Measurements from ENCODE around the gene CXCR4.

Gene CXCR4

GRCh38 chr2:136131961-136132824 is 14.2 kb upstream of the CXCR4 start:
- no peak for DNase-seq (ENCODE audit: low spot score)

GRCh38 chr2:136131484-136131960 is 13.6 kb upstream of the CXCR4 start:
- DNase-seq (ENCODE audit: low spot score) = no peak

DNA sequence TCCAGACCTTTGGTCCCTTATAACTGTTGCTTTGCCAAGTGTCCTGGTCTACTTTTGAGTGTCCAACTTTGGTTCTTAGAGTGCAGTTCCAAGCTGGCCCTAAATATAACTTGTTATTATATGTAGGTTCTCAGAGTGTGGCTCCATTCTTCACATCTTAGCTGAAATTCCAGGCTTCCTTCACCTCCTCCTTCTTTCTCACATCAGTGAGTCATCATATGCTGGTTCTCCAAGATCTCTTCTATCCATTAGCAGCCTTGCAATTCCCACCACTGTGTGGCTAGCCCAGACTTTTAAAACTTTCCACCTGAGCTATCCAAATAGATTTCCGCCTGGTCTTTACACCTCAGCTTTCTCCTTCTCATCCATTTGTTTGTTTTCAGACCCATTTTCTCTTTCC is 12.6 kb upstream of the CXCR4 start:
- DNase-seq (ENCODE audit: low spot score) = no peak

GRCh38 chr2:136130045-136130444 is 12.1 kb upstream of the CXCR4 start:
- DNase-seq (ENCODE audit: low spot score) = no peak

DNA sequence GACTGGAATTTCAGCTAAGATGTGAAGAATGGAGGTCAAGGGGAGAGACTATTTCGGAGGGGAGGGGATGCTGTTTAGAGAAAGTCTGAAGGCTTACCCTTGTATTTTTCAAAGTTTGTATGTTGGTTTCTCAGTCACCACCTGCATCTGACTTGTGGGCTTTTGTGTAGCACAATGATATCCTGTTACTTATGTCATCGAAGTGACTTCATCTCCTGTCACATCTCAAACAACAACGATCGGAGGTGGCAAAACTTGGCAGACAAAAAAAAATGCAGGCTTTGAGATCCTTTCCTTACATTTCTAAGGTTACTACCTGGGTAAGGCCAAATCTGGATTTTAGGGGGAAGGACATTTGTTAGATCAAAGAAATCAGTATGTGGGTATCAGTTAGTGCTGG is 11.7 kb upstream of the CXCR4 start:
- DNase-seq (ENCODE audit: low spot score) = no peak

- no peak for DNase-seq (ENCODE audit: low spot score)
Measured at GRCh38 chr2:136128905-136129304, 11.0 kb upstream of the CXCR4 start.

GRCh38 chr2:136128366-136128765 is 10.4 kb upstream of the CXCR4 start:
- DNase-seq (ENCODE audit: low spot score) = no peak

GRCh38 chr2:136127356-136127755 is 9.4 kb upstream of the CXCR4 start:
- DNase-seq (ENCODE audit: low spot score) = no peak

DNA sequence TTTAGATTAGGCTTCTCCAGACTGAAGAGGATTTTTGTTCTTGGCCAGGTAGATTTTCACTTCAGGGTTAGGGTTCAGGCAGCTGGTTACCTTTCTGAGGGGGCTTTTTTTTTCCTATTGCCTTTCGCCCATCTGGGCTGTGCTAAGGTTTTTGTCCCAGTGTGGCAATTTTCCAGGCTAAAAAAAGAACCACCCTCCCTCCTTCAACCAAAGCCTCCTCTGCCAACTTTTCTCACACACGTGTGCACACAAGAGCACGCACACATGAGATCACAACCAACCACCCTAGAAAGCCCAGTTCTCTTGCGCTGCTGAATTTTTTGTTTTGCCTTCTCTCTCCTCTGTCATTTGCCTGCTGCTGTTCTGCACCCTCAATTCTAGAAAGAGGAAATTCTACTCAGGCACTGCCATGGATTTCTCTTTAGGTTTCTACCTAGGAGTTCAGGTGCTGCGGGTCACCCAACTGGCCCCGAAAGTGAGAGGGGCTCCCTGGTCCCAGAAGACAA is 8.5 kb upstream of the CXCR4 start:
- no peak for DNase-seq (ENCODE audit: low spot score)

DNA sequence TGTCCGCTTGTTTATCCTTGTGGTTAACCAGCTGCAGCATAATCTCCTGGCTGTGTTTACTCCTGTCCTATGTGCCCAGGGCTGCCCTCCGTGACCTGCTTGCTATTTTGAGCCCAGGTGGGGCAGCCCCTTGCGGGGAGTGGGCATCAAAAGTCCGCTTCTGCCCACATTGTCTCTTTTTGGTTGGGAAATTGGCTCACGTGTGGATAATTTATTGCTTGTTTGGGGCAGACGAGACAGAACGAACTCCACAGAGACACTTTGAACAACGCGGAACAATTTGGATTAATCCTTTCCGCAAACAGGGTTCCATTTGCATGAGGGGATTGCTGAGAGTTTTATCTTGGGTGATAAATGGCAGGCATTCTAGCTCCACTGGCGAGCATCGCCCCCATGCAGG is 8.1 kb upstream of the CXCR4 start:
- no peak for DNase-seq (ENCODE audit: low spot score)

DNA sequence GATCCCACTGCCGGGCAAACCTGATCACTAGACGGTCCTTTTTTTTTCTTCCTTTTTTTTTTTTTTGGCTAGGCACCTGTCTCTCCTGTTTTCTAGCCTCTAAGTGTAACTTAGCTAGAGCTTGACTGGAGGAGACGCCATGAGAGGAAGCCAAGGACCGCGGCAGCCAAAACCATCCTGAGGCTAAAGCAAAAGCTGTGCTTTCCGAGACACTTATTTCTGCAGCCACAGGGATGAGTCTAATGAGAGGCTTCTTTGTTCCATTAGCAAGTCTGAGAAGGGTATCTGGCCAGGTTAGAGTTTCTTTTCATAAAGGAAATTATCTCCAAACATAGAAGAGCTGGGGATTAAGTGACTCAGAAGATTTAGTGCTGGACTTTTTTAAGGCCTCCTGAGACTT is 7.3 kb upstream of the CXCR4 start:
- no peak for DNase-seq (ENCODE audit: low spot score)

- DNase-seq (ENCODE audit: low spot score) = no peak
Measured at GRCh38 chr2:136124805-136125204, 6.9 kb upstream of the CXCR4 start.

DNA sequence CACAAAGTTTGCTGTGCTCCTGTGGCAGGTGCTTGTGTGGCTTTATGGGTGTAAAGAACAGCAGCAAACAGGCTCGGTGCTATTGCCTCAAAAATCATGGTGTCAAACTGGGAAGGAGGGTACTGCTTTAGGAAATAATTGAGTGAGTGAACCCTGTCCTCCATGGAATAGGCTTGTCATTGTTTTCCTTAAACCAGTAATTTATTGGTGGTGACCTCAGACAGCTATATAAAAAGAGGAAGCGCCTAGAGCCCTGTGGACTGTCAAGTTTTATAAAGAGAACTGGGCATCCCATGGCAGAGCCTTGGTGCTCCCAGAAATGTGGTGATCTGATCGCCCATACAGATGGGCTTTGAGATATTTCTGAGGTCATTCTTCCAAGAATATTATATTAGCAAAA is 4.7 kb upstream of the CXCR4 start:
- DNase-seq (ENCODE audit: low spot score) = no peak

- no peak for DNase-seq (ENCODE audit: low spot score)
Measured at GRCh38 chr2:136121204-136121910, 3.4 kb upstream of the CXCR4 start.

DNA sequence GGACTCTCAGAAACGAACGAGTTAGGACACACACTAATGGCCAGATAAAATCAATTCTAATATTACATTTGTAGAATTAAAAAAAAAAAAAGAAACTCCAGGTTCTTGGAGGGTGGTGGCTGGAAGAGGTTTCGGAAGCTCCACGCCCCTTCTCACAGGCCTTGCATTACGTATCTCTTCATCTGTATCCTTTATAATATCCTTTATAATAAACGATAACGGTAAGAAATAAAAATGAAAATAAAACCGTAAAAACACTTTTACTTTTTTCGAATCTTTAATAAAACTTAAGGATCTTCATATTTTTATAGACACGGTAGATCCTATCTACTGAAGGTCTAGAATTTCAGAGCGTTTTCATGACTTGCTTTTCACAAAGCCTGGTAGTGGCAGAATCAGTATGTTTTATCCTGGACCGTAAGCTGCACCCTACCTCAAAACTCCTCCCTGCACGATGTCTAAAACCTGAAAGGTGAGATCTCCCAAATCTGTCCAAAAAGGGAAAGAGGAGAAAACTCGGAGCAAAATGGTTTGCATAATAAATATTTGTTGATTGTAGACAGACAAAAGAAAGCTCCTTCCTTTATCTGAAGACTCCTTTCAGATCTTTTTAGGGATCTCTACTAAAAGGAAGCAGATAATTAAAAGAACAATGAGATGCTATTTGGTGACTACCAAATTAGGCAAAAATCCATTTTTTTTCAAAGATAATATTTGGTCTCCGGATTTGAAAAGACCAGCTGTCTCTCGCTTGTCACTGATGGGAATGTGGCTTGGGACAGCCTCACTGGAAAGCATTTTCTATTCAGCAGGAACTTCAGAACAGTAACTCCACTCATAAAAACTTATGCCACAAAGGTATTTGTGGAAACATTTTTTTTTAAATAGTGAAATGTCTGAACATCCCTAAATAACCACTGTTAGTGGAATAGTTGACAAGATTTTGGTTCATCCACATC is 2.0 kb upstream of the CXCR4 start:
- DNase-seq (ENCODE audit: low spot score) = no peak

DNA sequence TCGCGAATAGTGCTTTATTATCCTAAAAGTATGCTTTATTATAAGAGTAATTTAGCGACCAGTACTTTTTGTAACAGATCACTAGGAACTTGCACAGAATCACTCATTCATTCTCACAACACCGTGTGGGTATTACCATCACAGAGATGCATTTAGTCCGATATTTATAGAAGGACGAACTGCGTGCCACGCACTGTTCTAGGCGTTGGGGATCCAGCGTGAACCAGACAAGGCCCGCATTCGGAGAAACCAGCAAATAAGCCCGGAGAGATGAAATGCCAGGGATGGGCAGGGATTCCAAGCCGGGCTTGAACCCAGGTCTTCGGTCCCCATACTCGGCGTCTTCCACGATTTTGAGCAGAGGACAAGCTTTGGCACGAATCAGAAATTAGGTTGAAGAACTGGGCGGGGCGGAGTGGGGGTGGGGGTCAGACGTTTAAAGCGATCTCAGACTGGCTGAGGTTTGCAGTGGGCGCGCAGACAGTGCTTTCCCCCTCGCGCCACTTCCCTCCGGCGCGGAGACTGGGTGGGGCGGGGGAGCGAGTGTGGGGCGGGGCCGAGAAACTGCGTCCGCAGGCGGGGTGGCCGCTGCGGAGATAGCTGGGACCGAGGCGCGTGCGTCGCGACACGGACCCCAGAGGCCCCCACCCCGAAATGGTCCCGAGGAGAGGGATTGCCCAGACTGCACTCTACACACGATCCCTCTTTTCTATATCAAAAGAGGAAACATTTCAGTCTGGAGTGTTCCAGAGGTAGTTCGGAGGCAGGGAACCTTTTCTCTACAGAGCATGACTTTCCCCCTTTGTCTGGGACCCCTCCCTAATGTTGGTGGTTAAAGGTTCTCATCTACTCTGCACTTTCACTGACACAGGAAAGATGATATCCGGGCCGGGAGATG is 1.1 kb upstream of the CXCR4 start:
- no peak for DNase-seq (ENCODE audit: low spot score)

DNA sequence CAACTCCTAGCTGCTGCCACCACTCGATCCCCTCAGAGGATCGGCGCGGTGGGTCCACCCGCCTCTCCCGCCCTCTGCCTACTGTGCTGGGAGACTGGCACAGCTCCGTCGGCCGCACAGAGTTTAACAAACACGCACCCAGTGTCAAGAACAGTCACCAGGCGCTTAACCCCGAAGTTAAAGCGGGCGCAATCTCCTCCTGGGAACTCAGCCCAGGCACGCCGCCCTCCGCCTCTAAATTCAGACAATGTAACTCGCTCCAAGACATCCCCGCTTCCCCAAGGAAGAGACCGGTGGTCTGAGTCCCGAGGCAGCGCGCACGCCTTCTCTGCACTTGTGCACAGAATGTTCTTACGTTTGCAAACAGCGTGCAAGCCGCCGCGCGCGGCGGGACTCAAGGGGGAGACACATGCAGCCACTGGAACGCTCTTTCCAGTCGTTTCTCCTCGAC is 533 bp downstream of the CXCR4 start:
- peak; percentile 72 for DNase-seq (ENCODE audit: low spot score)

GRCh38 chr2:136116813-136117390 is 1.0 kb downstream of the CXCR4 start:
- DNase-seq (ENCODE audit: low spot score) = no peak

GRCh38 chr2:136116151-136116812 is 1.7 kb downstream of the CXCR4 start:
- DNase-seq (ENCODE audit: low spot score) = no peak

GRCh38 chr2:136115183-136115761 is 2.7 kb downstream of the CXCR4 start:
- DNase-seq (ENCODE audit: low spot score) = no peak
